DND-41 (cell line): Measurements from ENCODE around the gene COL26A1.

Source experiments
- ATAC-seq: fragments of 200-7000 bp; cut with Tn5 transposase; 3 replicates; pipeline ENCODE4 v1.9.1; 2021; ENCODE audit warnings: low read depth; ENCODE audit not compliant: insufficient read depth
- DNase-seq: peaks from one replicate; pipeline ENCODE4 v3.0.0-alpha.2; 2020
- H2AFZ ChIP-seq: 2 replicates; pipeline ENCODE4 v1.6.0; 2012; ENCODE audit warnings: low read depth, low read length
- H3K27ac ChIP-seq: 2 replicates; pipeline ENCODE4 v1.5.1; 2012; ENCODE audit warnings: low read length, inconsistent platforms
- H3K27me3 ChIP-seq: fragments of 200-600 bp; sonication (generic); 2 replicates; pipeline ENCODE4 v1.6.0; 2012; ENCODE audit warnings: low read length, mild to moderate bottlenecking, inconsistent platforms; ENCODE audit not compliant: insufficient read depth, poor library complexity
- H3K36me3 ChIP-seq: 2 replicates; pipeline ENCODE4 v1.5.1; 2012; ENCODE audit warnings: low read length, inconsistent platforms; ENCODE audit not compliant: insufficient read depth
- H3K4me1 ChIP-seq: 2 replicates; pipeline ENCODE4 v1.5.1; 2012; ENCODE audit warnings: mild to moderate bottlenecking, low read length; ENCODE audit not compliant: insufficient read depth
- H3K4me2 ChIP-seq: 2 replicates; pipeline ENCODE4 v1.6.0; 2012; ENCODE audit warnings: mild to moderate bottlenecking, moderate library complexity, low read length, inconsistent platforms; ENCODE audit not compliant: insufficient read depth
- H3K4me3 ChIP-seq, 2 experiments: fragments of 200-600 bp in 1 of 2; shearing (Covaris generic) in 1 of 2; 2 replicates each; pipeline ENCODE4 v1.5.1; 2012 to 2016; ENCODE audit warnings: inconsistent platforms in 2 of 2, low read length in 2 of 2, mild to moderate bottlenecking in 2 of 2, low read depth in 1 of 2, moderate library complexity in 1 of 2
- H3K79me2 ChIP-seq: 2 replicates; pipeline ENCODE4 v1.6.0; 2012; ENCODE audit warnings: low read length, inconsistent platforms; ENCODE audit not compliant: insufficient read depth
- H3K9ac ChIP-seq: 2 replicates; pipeline ENCODE4 v1.6.0; 2012; ENCODE audit warnings: low read depth, mild to moderate bottlenecking, inconsistent platforms, low read length, moderate library complexity
- H3K9me3 ChIP-seq: 2 replicates; pipeline ENCODE4 v1.5.1; 2012; ENCODE audit warnings: low read length, moderate library complexity, mild to moderate bottlenecking, inconsistent platforms; ENCODE audit not compliant: insufficient read depth, severe bottlenecking
- H4K20me1 ChIP-seq: 2 replicates; pipeline ENCODE4 v1.6.0; 2012; ENCODE audit warnings: low read length; ENCODE audit not compliant: insufficient read depth
- EZH2 ChIP-seq: IDR thresholded peaks from 3 replicates; pipeline ENCODE4 v1.6.1; 2012; ENCODE audit warnings: borderline replicate concordance, low read depth, mild to moderate bottlenecking, moderate library complexity, low read length, inconsistent platforms; ENCODE audit not compliant: severe bottlenecking
- TF ChIP-seq, protein P1 (sequence below): IDR thresholded peaks from 2 replicates; pipeline ENCODE4 v1.5.1; 2012; ENCODE audit warnings: borderline replicate concordance, low read length, moderate library complexity, mild to moderate bottlenecking; ENCODE audit not compliant: poor library complexity, severe bottlenecking; ENCODE audit errors: extremely low read depth

Gene COL26A1

DNA sequence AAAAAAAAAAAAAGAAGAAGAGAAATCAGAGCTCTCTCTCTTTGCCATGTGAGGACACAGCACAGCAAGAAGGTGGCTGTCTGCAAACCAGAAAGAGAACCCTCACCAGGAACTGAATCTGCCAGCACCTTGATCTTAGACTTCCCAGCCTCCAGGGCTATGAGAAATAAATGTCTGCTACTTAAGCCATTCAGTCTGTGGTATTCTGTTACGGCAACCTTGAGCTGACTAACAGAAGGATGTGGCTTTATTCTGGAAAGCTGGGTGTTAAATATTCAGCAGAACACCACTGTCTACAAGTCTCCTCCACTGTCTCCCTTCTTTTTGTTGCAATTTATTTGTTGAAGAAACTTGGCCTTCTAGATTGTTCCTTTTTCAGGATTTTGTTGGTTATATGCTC, 5.0 kb downstream of the COL26A1 start:
- Histone ChIP-seq H2AFZ (no peak overlapping the region), H4K20me1 (no peaks in the 10 kb centered on the region), H3K36me3 (no peaks in the 10 kb centered on the region), H3K79me2 (no peaks in the 10 kb centered on the region), H3K9me3 (no peaks in the 10 kb centered on the region), H3K4me3 (no peak overlapping the region), H3K27me3 (peaks cover 4% of the 10 kb centered on the region), H3K27ac (no peak overlapping the region), H3K4me2 (no peak overlapping the region), H3K4me1 (no peaks in the 10 kb centered on the region), H3K9ac (no peak overlapping the region)
- ATAC-seq (no peak), DNase-seq (no peak)
- no peak for TF ChIP-seq EZH2
- TF ChIP-seq, protein P1, sequence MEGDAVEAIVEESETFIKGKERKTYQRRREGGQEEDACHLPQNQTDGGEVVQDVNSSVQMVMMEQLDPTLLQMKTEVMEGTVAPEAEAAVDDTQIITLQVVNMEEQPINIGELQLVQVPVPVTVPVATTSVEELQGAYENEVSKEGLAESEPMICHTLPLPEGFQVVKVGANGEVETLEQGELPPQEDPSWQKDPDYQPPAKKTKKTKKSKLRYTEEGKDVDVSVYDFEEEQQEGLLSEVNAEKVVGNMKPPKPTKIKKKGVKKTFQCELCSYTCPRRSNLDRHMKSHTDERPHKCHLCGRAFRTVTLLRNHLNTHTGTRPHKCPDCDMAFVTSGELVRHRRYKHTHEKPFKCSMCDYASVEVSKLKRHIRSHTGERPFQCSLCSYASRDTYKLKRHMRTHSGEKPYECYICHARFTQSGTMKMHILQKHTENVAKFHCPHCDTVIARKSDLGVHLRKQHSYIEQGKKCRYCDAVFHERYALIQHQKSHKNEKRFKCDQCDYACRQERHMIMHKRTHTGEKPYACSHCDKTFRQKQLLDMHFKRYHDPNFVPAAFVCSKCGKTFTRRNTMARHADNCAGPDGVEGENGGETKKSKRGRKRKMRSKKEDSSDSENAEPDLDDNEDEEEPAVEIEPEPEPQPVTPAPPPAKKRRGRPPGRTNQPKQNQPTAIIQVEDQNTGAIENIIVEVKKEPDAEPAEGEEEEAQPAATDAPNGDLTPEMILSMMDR, result no peak

DNA sequence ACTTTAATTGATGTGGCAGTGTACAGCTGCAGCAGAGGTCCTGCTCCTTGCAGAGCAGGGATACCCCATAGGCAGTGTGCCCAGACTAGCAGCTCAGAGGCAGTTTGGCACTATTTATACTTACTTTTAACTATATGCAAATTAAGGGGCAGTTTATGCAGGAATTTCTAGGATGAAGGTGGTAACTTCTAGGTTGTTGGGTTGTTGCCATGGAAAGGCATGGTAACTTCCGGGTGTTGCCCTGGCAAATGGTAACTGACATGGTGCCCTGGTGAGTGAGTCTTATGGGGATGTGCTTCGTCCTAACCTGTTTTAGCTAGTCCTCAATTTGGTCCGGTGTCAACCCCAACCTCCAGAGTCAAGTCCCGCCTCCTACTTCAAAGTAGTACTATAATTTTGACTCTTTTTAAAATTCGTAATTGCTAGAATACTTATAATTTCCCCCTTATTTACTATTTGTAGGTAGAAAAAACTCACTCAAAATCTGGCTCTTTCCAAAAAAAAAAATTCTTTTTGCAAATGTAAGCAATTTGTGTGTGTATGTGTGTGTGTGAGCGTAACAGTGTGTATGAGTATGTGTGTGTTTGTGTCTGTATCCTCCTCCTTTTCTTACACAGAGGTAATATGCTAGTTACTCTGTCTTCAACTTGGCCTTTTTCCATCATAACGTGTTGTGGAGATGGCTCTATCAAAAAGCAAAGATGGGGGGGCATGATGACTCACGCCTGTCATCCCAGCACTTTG, 5.9 kb downstream of the COL26A1 start:
- no peak overlapping the region for H2AFZ ChIP-seq
- H3K36me3 ChIP-seq, result no peaks in the 10 kb centered on the region
- H3K27ac ChIP-seq, result no peak overlapping the region
- no peak for TF ChIP-seq EZH2
- TF ChIP-seq, protein P1, result no peak
- no peaks in the 10 kb centered on the region for H3K4me1 ChIP-seq
- ATAC-seq, result no peak
- no peaks in the 10 kb centered on the region for H3K79me2 ChIP-seq
- H3K4me3 ChIP-seq, result no peak overlapping the region
- no peak overlapping the region for H3K9ac ChIP-seq
- no peak overlapping the region for H3K4me2 ChIP-seq
- no peak for DNase-seq
- no peaks in the 10 kb centered on the region for H3K9me3 ChIP-seq
- H3K27me3 ChIP-seq, result peaks cover 4% of the 10 kb centered on the region
- no peaks in the 10 kb centered on the region for H4K20me1 ChIP-seq

DNA sequence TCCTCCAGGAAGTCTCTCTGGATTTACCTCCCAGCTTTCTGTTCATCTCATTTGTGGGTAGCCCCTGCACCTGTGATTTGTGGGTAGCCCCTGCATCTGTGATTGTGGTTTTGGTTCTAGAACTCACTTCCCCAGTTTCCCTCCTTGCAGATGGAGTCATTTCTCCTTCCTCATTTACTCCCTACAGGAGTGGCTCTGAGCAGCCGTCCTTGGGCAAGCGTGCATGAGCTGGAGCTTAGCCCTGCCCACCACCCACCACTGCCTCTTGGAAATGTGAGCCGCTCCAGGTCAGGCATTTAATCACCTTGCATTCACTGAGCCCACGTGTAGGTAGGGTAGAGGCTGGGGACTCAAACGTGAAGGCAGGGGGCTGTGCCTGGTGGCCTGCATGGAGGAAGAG, 8.2 kb downstream of the COL26A1 start:
- H3K9me3 ChIP-seq, result no peaks in the 10 kb centered on the region
- no peak overlapping the region for H3K4me3 ChIP-seq
- no peaks in the 10 kb centered on the region for H3K4me1 ChIP-seq
- ATAC-seq, result peak; percentile 35; the same call in 2 of the 3 replicates
- H4K20me1 ChIP-seq, result no peaks in the 10 kb centered on the region
- peaks cover 4% of the 10 kb centered on the region for H3K27me3 ChIP-seq
- no peak overlapping the region for H2AFZ ChIP-seq
- H3K4me2 ChIP-seq, result no peak overlapping the region
- no peaks in the 10 kb centered on the region for H3K36me3 ChIP-seq
- H3K9ac ChIP-seq, result no peak overlapping the region
- TF ChIP-seq, protein P1, result no peak
- TF ChIP-seq EZH2, result no peak
- peak; percentile 6 for DNase-seq
- no peak overlapping the region for H3K27ac ChIP-seq
- H3K79me2 ChIP-seq, result no peaks in the 10 kb centered on the region
